Measurements from ENCODE around the gene AHNAK. TPM values are rescaled to one million over a fixed set of nuclear protein-coding genes. Genes with fewer than 3 reads are reported as not detected.

The AHNAK gene
- total RNA-seq, 2 donors from 2014 or later = 168 to 241 TPM

DNA sequence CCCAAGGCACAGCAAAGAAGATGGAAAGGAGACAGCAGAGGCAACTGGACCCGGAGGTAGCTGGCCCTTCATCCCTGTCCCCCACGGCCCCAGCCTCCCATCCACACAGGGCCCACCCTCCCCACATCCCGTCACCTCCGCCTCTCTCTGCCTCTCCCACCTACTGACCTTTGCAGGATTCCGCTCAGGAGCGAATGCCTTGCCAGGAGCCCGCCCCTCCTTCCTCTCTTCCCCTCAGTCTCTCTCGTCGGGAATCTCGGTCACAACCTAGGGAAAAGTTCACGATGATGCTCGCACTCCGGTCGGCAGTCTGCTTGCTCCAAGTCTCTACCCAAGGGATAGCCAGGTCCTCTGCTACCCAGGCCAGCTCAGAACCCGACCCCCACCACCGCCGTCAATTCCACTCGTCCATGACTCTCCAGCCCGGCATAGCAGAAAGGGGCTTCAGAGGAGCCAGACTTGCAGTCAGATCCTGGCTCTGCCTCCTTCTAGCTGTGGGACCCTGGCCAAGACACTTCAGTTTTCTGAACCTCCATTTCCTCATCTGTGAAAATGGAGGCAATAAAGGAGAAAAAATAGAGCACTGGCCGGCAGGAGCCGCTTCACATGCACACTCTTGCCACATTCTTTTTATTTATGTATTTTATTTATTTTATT, 10.2 kb downstream of the AHNAK start:
- peaks cover 4 to 9% of the 10 kb centered on the region in 2 donors for H3K36me3 ChIP-seq (replicated peaks in 1 of 2; ENCODE audit: insufficient read depth in 1 of 2, low read depth in 2 of 2)
- intact Hi-C loops (cut with DNase I) = no loop called here
- H3K4me3 ChIP-seq = no peak overlapping the region
- DNase-seq = no peak
- H3K27ac ChIP-seq = no peak overlapping the region
- no peak for ATAC-seq
- TF ChIP-seq, protein P1, sequence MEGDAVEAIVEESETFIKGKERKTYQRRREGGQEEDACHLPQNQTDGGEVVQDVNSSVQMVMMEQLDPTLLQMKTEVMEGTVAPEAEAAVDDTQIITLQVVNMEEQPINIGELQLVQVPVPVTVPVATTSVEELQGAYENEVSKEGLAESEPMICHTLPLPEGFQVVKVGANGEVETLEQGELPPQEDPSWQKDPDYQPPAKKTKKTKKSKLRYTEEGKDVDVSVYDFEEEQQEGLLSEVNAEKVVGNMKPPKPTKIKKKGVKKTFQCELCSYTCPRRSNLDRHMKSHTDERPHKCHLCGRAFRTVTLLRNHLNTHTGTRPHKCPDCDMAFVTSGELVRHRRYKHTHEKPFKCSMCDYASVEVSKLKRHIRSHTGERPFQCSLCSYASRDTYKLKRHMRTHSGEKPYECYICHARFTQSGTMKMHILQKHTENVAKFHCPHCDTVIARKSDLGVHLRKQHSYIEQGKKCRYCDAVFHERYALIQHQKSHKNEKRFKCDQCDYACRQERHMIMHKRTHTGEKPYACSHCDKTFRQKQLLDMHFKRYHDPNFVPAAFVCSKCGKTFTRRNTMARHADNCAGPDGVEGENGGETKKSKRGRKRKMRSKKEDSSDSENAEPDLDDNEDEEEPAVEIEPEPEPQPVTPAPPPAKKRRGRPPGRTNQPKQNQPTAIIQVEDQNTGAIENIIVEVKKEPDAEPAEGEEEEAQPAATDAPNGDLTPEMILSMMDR (IDR thresholded peaks at IDR 0.05) = no peak
- no peak for TF ChIP-seq POLR2A (IDR thresholded peaks at IDR 0.05)
- H3K9me3 ChIP-seq = no peaks in the 10 kb centered on the region
- H3K27me3 ChIP-seq = no peaks in the 10 kb centered on the region
- 51 to 66% methylated on average over 20 to 21 of the region's 21 CpGs for WGBS, 2 donors
- peaks cover 23% of the 10 kb centered on the region for H3K4me1 ChIP-seq

DNA sequence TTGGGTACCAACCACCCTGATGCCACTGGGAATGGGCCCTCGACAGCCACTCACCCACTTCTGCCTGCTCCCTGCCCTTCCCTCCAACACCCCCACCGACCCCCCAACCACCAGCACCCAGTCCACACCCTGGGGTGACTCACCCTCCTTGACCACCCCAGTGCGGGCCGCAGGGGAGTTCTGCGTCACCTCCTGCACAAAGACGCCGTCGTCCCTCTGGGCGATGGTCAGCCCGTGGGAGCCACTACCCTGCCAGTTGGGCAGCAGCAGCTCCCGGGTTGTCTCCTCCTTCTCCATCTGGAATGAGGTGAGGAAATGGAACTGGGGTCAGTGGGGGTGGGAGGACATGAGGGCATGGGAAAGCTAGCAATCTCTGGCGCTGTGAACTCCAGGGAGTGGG, 10.8 kb downstream of the AHNAK start:
- 77 to 83% methylated on average over 1 to 12 of the region's 12 CpGs for WGBS, 2 donors
- peaks cover 19% of the 10 kb centered on the region for H3K4me1 ChIP-seq

GRCh38 chr11:62534779-62535545, 11.6 kb downstream of the AHNAK start:
- H3K4me3 ChIP-seq = no peak overlapping the region
- peaks cover 4 to 9% of the 10 kb centered on the region in 2 donors for H3K36me3 ChIP-seq (replicated peaks in 1 of 2; ENCODE audit: insufficient read depth in 1 of 2, low read depth in 2 of 2)
- intact Hi-C loops (cut with DNase I) = no loop called here
- 87 to 90% methylated on average over 11 to 18 of the region's 19 CpGs for WGBS, 2 donors
- peaks cover 13% of the 10 kb centered on the region for H3K4me1 ChIP-seq
- ATAC-seq (no peak), DNase-seq (no peak)
- no peak overlapping the region for H3K27ac ChIP-seq
- H3K27me3 ChIP-seq = no peaks in the 10 kb centered on the region
- TF ChIP-seq, protein P1 (IDR thresholded peaks at IDR 0.05) = no peak
- no peak for TF ChIP-seq POLR2A (IDR thresholded peaks at IDR 0.05)
- H3K9me3 ChIP-seq = no peaks in the 10 kb centered on the region

More for the DNA sequence above, 10.8 kb downstream of the AHNAK start:
- peaks cover 4 to 9% of the 10 kb centered on the region in 2 donors for H3K36me3 ChIP-seq (replicated peaks in 1 of 2; ENCODE audit: insufficient read depth in 1 of 2, low read depth in 2 of 2)
- no peak overlapping the region for H3K4me3 ChIP-seq
- DNase-seq = no peak
- no peaks in the 10 kb centered on the region for H3K27me3 ChIP-seq
- H3K27ac ChIP-seq = no peak overlapping the region
- intact Hi-C loops (cut with DNase I) = no loop called here
- H3K9me3 ChIP-seq = no peaks in the 10 kb centered on the region
- no peak for ATAC-seq
- no peak for TF ChIP-seq POLR2A (IDR thresholded peaks at IDR 0.05)
- TF ChIP-seq, protein P1 (IDR thresholded peaks at IDR 0.05) = no peak

DNA sequence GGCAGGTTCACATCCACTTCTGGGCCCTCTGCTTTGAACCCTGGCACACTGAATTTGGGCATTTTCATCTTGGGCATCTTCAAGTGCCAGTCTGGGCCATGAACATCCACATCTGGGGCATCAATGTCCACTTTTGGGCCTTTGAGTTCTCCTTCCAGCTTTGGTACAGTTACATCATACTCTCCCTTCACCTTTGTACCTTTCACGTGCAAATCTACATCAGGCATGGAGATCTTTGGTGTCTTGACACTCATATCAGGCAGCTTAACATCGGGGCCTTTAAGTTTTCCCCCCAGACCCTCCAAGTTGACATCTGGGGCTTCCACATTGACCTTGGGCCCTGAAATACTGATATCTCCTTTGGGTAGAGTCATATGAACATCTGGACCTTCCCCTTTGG, 14.5 kb downstream of the AHNAK start:
- Histone ChIP-seq H3K9me3 (no peaks in the 10 kb centered on the region), H3K36me3 (replicated peaks in 1 of 2; ENCODE audit: insufficient read depth in 1 of 2, low read depth in 2 of 2) (peaks cover 4 to 9% of the 10 kb centered on the region in 2 donors), H3K27ac (no peak overlapping the region), H3K27me3 (no peaks in the 10 kb centered on the region), H3K4me1 (no peaks in the 10 kb centered on the region), H3K4me3 (no peak overlapping the region)
- 78 to 79% methylated on average over 2 of the region's 2 CpGs for WGBS, 2 donors
- intact Hi-C loops (cut with DNase I) = no loop called here
- no peak for ATAC-seq
- DNase-seq = no peak
- no peak for TF ChIP-seq POLR2A (IDR thresholded peaks at IDR 0.05)
- TF ChIP-seq, protein P1 (IDR thresholded peaks at IDR 0.05) = no peak
